SK-N-SH treated with all-trans-retinoic acid at 6 μM for 48 hours (cell line): ENCODE data around the gene TOB1.
"Not testable (repeated sequence)": the region's sequence is repeated elsewhere in the genome, so short reads cannot be mapped to it uniquely, and the experiment has no call there.

Source experiments
- ATAC-seq: fragments of 200-7000 bp; cut with Tn5 transposase; 3 replicates; pipeline ENCODE4 v1.9.1; 2020; ENCODE audit warnings: mild to moderate bottlenecking, moderate library complexity
- ARNTL ChIP-seq: fragments of 450-650 bp; formaldehyde crosslinking; IDR thresholded peaks from 2 replicates; pipeline ENCODE4 v1.5.0; 2020; ENCODE audit warnings: low read depth, mild to moderate bottlenecking, moderate library complexity, borderline replicate concordance
- BACH2 ChIP-seq: fragments of 250-450 bp; sonication (Bioruptor Pico); IDR thresholded peaks from 2 replicates; pipeline ENCODE4 v1.9.0; 2021; ENCODE audit warnings: mild to moderate bottlenecking, borderline replicate concordance
- CREB5 ChIP-seq: fragments of 250-450 bp; sonication (Bioruptor Pico); IDR thresholded peaks from 2 replicates; pipeline ENCODE4 v1.5.1; 2020; ENCODE audit warnings: low read depth, mild to moderate bottlenecking, moderate library complexity
- CSDC2 ChIP-seq: fragments of 250-450 bp; sonication (Bioruptor Pico); IDR thresholded peaks from 2 replicates; pipeline ENCODE4 v1.5.0; 2020; ENCODE audit warnings: mild to moderate bottlenecking, moderate library complexity
- CSRNP3 ChIP-seq: fragments of 250-450 bp; sonication (Bioruptor Pico); IDR thresholded peaks from 2 replicates; pipeline ENCODE4 v1.5.1; 2021; ENCODE audit warnings: mild to moderate bottlenecking, moderate library complexity
- ESRRG ChIP-seq: fragments of 250-450 bp; sonication (Bioruptor Pico); IDR thresholded peaks from 2 replicates; pipeline ENCODE4 v1.6.1; 2021; ENCODE audit warnings: mild to moderate bottlenecking
- GLIS3 ChIP-seq: fragments of 250-450 bp; sonication (Bioruptor Pico); IDR thresholded peaks from 2 replicates; pipeline ENCODE4 v1.5.0; 2020; ENCODE audit warnings: mild to moderate bottlenecking, moderate library complexity
- ISL1 ChIP-seq: fragments of 250-450 bp; sonication (Bioruptor Pico); IDR thresholded peaks from 2 replicates; pipeline ENCODE4 v2.1.2; 2022; ENCODE audit warnings: mild to moderate bottlenecking, moderate library complexity
- OSR1 ChIP-seq: fragments of 250-450 bp; sonication (Bioruptor Pico); IDR thresholded peaks from 2 replicates; pipeline ENCODE4 v1.8.0; 2022; ENCODE audit warnings: moderate library complexity, mild to moderate bottlenecking, inconsistent platforms
- PATZ1 ChIP-seq: fragments of 250-450 bp; sonication (Bioruptor Pico); IDR thresholded peaks from 2 replicates; pipeline ENCODE4 v1.8.0; 2020; ENCODE audit warnings: mild to moderate bottlenecking, moderate library complexity, borderline replicate concordance
- POU6F1 ChIP-seq: fragments of 250-450 bp; sonication (Bioruptor Pico); IDR thresholded peaks from 2 replicates; pipeline ENCODE4 v1.8.0; 2021; ENCODE audit warnings: low read depth, mild to moderate bottlenecking, moderate library complexity, borderline replicate concordance
- PPARA ChIP-seq: fragments of 250-450 bp; sonication (Bioruptor Pico); IDR thresholded peaks from 2 replicates; pipeline ENCODE4 v1.5.0; 2020; ENCODE audit warnings: mild to moderate bottlenecking, borderline replicate concordance
- RARB ChIP-seq: fragments of 250-450 bp; sonication (Bioruptor Pico); IDR thresholded peaks from 2 replicates; pipeline ENCODE4 v1.8.0; 2021; ENCODE audit warnings: mild to moderate bottlenecking, moderate library complexity
- SNAI2 ChIP-seq: fragments of 250-450 bp; sonication (Bioruptor Pico); IDR thresholded peaks from 2 replicates; pipeline ENCODE4 v1.5.0; 2020; ENCODE audit warnings: mild to moderate bottlenecking, moderate library complexity
- TCF4 ChIP-seq: fragments of 250-450 bp; sonication (Bioruptor Pico); IDR thresholded peaks from 2 replicates; pipeline ENCODE4 v1.8.0; 2021; ENCODE audit warnings: mild to moderate bottlenecking, moderate library complexity, borderline replicate concordance
- TOX ChIP-seq: fragments of 250-450 bp; sonication (Bioruptor Pico); IDR thresholded peaks from 2 replicates; pipeline ENCODE4 v1.8.0; 2021; ENCODE audit warnings: mild to moderate bottlenecking, moderate library complexity, borderline replicate concordance
- ZC3H10 ChIP-seq: fragments of 250-450 bp; sonication (Bioruptor Pico); IDR thresholded peaks from 2 replicates; pipeline ENCODE4 v1.5.1; 2021; ENCODE audit warnings: mild to moderate bottlenecking, moderate library complexity
- ZFP3 ChIP-seq: fragments of 250-450 bp; sonication (Bioruptor Pico); IDR thresholded peaks from 2 replicates; pipeline ENCODE4 v1.5.0; 2020; ENCODE audit warnings: mild to moderate bottlenecking, moderate library complexity
- ZFP30 ChIP-seq: fragments of 450-650 bp; formaldehyde crosslinking; IDR thresholded peaks from 2 replicates; pipeline ENCODE4 v1.5.0; 2022; ENCODE audit warnings: mild to moderate bottlenecking, moderate library complexity
- ZNF565 ChIP-seq: fragments of 450-650 bp; formaldehyde crosslinking; conservative IDR thresholded peaks from 2 replicates; pipeline ENCODE4 v1.5.0; 2020; ENCODE audit warnings: low read depth, mild to moderate bottlenecking, moderate library complexity
- ZNF70 ChIP-seq: fragments of 450-650 bp; formaldehyde crosslinking; IDR thresholded peaks from 2 replicates; pipeline ENCODE4 v1.5.0; 2020; ENCODE audit warnings: mild to moderate bottlenecking, moderate library complexity
- ZNF8 ChIP-seq: fragments of 450-650 bp; formaldehyde crosslinking; IDR thresholded peaks from 2 replicates; pipeline ENCODE4 v1.5.0; 2020; ENCODE audit warnings: mild to moderate bottlenecking, moderate library complexity

Gene TOB1

GRCh38 chr17:50899559-50900319, 33.6 kb upstream of the TOB1 start:
- no peak for ATAC-seq
- TF ChIP-seq ZFP3 (CRISPR knock-in tag), result no peak
- no peak for TF ChIP-seq ARNTL (CRISPR knock-in tag)
- no peak for TF ChIP-seq OSR1 (CRISPR knock-in tag)
- no peak for TF ChIP-seq RARB (CRISPR knock-in tag)
- TF ChIP-seq TCF4 (CRISPR knock-in tag), result no peak
- TF ChIP-seq CREB5 (CRISPR knock-in tag), result no peak
- no peak for TF ChIP-seq ZNF565
- TF ChIP-seq TOX (CRISPR knock-in tag), result no peak
- no peak for TF ChIP-seq ZFP30 (CRISPR knock-in tag)
- TF ChIP-seq CSDC2 (CRISPR knock-in tag), result no peak
- no peak for TF ChIP-seq ESRRG
- TF ChIP-seq, all 23 proteins: peak for 0

DNA sequence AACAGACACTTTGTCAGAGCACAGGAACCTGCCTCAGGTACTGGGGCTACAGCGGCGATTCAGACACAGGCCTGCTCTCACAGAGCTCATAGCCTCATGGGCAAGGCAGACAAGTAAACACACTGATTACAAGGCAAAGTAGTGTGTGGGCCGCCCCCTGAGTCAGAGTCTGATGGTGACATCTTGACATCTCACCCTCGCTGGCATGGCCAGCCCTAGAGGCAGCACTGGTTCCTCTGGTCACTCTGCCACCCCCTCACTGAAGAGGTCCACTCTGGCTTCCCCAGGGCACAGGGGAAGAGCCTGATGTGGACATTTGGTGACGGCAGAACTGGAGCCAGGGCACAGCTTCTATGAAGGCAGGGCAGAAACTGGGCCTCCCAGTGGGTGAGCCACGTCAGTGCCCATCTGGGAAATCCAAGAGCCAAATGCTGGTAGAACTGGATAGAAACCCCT, 32.9 kb upstream of the TOB1 start:
- ATAC-seq, result no peak
- no peak for TF ChIP-seq CREB5 (CRISPR knock-in tag)
- TF ChIP-seq ZNF8 (CRISPR knock-in tag), result no peak
- TF ChIP-seq ZFP30 (CRISPR knock-in tag), result no peak
- no peak for TF ChIP-seq ZNF565
- no peak for TF ChIP-seq TOX (CRISPR knock-in tag)
- no peak for TF ChIP-seq TCF4 (CRISPR knock-in tag)
- no peak for TF ChIP-seq PPARA (CRISPR knock-in tag)
- no peak for TF ChIP-seq ZNF70 (CRISPR knock-in tag)
- TF ChIP-seq ESRRG, result no peak
- TF ChIP-seq POU6F1 (CRISPR knock-in tag), result no peak
- no peak for TF ChIP-seq CSDC2 (CRISPR knock-in tag)
- no peak for TF ChIP-seq OSR1 (CRISPR knock-in tag)
- TF ChIP-seq ZC3H10 (CRISPR knock-in tag), result no peak
- TF ChIP-seq RARB (CRISPR knock-in tag), result no peak
- no peak for TF ChIP-seq BACH2 (CRISPR knock-in tag)
- TF ChIP-seq GLIS3 (CRISPR knock-in tag), result no peak
- TF ChIP-seq SNAI2 (CRISPR knock-in tag), result no peak
- TF ChIP-seq CSRNP3 (CRISPR knock-in tag), result no peak
- TF ChIP-seq ARNTL (CRISPR knock-in tag), result no peak

GRCh38 chr17:50898369-50899004, 32.3 kb upstream of the TOB1 start:
- TF ChIP-seq TCF4 (CRISPR knock-in tag), result no peak
- no peak for TF ChIP-seq ZNF565
- no peak for TF ChIP-seq ZFP30 (CRISPR knock-in tag)
- no peak for TF ChIP-seq SNAI2 (CRISPR knock-in tag)
- TF ChIP-seq GLIS3 (CRISPR knock-in tag), result no peak
- no peak for TF ChIP-seq ESRRG
- no peak for TF ChIP-seq ZFP3 (CRISPR knock-in tag)
- no peak for TF ChIP-seq OSR1 (CRISPR knock-in tag)
- no peak for TF ChIP-seq ZC3H10 (CRISPR knock-in tag)
- no peak for TF ChIP-seq RARB (CRISPR knock-in tag)
- no peak for TF ChIP-seq ISL1
- TF ChIP-seq POU6F1 (CRISPR knock-in tag), result no peak
- no peak for TF ChIP-seq CSRNP3 (CRISPR knock-in tag)
- TF ChIP-seq PATZ1, result no peak
- TF ChIP-seq ZNF8 (CRISPR knock-in tag), result no peak
- no peak for TF ChIP-seq ZNF70 (CRISPR knock-in tag)
- no peak for TF ChIP-seq PPARA (CRISPR knock-in tag)
- no peak for ATAC-seq

- ATAC-seq, result not testable (repeated sequence)
Measured at GRCh38 chr17:50894513-50894912, 28.4 kb upstream of the TOB1 start.
